Activated gamma-delta T cell treated with Interleukin-2 at 50 U/mL for 16 hours (primary cell): ENCODE results near the gene AK5.

Source experiments
- DNase-seq: peaks from one replicate; pipeline ENCODE4 v3.0.0-alpha.2; 2020

The AK5 gene

DNA sequence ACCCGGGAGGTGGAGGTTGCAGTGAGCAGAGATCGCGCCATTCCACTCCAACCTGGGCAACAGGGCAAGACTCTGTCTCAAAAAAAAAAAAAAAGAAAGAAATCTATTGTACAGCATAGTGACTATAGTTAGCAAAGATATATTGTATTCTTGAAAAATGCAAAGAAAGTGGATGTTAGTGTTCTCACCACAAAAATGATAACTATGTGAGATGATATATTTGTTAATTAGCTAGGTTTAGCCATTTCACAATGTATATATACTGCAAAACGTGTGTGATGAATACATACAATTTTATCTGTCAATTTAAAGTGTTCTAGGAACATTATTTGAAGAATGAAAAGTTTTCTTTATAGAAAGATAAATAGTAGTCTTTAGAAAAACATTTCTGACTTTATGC lies 179.9 kb downstream of the AK5 start:
- DNase-seq, result no peak

DNA sequence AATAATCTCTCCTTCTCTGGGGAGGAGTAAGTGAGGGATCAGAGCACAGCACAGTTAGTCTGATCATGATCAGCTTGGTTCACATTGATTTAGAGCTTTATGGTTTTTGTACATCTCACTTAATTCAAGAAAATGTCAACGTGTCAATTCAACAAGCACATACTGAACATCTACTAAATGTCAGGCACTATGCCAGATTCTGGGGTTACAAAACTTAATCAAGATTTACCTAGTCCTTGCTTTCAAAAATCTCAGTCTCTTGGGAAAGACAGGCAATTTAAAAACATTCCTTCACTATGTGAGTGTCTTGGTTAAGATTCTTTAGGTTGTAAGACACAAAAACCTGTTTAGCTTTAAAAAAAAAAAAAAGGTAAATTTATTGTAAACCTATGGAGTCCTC lies 181.4 kb downstream of the AK5 start:
- no peak for DNase-seq

DNA sequence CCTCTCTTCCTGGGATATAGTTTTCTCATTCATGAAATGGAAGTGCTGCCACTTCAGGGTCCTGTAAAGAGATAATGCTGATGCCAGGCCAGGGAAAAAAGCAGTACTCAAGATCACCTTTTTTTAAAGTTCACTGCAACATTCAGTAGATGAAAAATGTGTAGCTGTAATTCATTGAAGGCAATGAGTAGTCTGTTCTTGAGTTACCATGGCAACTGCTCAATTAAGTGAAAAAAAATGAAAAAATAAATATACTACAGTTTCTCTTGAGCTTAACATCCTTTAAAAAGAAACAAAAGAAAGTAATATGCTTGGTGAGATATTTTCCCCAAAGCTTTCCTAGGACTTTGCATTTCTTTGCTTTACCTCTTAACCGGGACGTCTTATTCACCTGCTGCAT lies 183.3 kb downstream of the AK5 start:
- no peak for DNase-seq

DNA sequence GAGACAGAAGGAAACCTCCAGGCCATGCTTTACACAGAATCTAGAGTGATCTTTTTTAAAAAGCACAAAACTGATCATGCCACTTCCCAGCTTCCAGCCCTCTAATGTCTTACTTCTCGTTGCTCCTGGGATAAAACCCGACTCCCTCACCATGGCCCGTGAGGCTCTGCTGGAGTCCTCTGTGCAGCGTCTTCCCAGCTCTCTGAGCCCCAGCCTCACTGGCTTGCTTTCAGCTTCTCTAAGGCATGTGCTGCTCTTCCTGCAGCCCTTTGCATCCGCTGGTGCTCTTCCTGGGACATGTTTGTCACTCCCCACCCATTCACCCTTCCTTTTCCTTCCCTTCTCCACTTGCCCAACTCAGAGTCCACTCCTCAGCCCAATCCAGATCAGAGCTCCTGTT lies 184.1 kb downstream of the AK5 start:
- no peak for DNase-seq

- DNase-seq, result no peak
Observed at GRCh38 chr1:77467021-77467595, 185.3 kb downstream of the AK5 start.

GRCh38 chr1:77467741-77468140 lies 185.9 kb downstream of the AK5 start:
- no peak for DNase-seq

DNA sequence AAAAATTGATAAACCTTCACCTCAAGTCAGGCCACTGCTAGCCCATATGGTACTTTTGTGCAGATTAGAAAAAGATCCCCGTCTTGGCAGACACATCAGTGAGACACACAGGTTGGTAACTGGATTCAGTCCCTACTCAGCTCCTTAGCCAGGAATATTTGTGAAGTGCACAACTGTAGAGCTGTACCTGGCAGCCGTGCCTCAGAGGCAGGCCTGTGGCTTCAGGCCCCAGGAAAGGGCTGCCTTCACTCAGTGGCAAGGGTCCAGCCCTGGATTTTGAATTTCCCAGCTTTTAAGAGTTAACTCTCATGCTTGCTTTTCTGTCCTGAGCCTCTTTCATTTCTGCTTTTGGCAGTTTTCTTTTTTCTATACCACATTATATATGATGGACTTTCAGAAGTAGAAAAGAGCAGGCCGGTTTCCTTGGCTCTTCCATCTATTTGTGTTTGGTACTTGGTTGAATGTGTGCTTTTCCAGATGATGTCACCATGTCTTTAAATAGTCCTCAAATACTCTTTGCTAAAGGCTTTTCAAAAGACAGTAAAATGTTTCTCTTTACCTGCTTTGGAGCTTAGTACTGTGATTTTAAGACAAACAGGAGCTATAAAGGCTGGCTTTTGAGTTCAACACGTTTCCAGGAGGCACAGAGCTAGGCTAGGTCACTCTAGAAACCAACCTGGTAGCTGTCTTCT lies 186.6 kb downstream of the AK5 start:
- DNase-seq, result no peak

DNA sequence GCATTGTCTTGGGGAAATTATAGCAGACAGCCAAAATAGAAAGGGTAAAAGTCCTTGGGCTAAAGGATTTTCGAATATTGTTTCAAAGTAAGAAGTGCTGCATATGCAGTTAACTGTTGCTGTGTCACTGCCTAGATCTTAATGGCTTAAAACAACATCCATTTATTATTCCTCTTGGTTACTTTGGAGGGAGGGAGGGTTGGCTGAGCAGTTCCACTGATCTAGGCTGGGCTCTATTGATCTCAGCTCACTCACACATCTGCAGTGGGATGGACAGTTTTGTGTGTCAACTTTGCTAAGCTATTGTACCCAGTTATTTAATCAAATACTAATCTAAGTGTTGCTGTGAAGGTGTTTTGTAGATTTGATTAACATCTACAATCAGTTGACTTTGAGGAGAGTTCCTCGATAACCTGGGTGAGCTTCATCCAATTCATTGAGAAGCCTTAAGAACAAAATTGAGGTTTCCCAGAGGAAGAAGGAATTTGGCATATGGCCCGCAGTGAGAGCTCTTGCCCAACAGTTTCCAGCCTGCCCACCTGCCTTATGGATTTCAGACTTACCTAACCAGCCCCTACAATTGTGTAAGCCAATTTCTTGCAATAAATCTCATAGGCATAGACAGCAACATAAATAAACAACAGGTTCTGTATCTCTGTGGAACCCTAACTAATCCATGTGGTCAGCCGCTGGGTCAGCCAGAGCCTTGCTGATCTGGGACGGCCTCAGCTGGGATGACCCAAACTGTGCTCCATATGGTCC lies 187.3 kb downstream of the AK5 start:
- DNase-seq, result no peak

- DNase-seq, result no peak
Observed at GRCh38 chr1:77471691-77472090, 189.9 kb downstream of the AK5 start.

GRCh38 chr1:77473690-77474089 lies 191.9 kb downstream of the AK5 start:
- DNase-seq, result no peak

DNA sequence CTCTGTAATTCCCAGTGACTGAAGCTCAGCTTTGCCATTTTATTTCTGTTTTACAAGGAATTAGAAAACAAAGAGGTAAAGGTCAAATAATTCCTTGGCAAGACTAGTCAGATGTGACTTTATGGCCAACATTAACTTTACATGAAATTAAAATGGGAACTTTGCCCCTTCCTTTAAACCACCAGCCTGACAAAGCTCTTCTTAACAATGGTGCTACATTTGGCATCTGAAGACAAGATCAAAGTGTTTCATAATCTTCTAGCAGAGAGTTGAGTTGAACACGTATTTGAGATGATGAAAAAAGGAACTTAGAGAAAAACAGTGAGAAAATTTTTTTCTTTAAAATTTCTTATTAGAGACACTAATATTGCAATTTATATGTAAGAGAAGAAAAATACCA lies 193.8 kb downstream of the AK5 start:
- no peak for DNase-seq

DNA sequence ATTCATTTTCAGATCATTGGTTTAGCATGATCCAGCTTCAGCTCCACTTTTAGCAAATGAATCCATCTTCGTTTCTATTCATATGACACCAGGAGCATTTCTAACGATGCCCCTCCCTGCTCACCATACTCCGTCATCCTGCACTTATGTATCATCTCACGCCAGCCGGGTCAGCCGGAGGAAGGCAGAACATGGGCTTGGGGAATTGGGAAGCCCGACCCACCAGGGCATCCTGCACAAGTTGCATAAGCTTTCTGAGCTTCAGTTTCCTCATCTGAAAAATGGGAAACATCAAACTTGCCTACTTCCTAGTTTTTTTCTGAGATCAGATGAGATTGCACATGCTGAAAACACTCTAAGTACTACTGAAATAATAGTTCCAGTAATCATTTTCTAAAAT lies 194.7 kb downstream of the AK5 start:
- no peak for DNase-seq

GRCh38 chr1:77484334-77484733 lies 202.5 kb downstream of the AK5 start:
- no peak for DNase-seq

DNA sequence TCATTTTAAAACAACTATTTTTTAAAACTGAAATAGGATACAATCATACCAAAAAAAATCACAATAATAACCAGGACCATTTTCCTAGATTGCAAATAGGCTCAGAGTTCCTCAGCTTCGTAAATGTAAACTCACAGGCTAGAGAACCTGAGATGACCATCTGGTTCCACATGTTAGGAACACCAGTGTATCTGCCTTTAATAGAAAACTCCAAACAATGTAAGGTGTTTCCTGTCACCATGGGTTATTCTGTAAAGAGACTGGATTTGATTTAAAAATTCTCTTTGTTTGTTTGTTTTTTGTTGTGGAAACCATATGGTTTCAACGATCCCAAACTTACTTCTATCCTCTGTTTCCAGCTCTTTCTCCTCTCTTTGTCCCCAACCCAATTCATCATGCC lies 203.1 kb downstream of the AK5 start:
- no peak for DNase-seq

- DNase-seq, result no peak
Observed at GRCh38 chr1:77487631-77488030, 205.8 kb downstream of the AK5 start.

DNA sequence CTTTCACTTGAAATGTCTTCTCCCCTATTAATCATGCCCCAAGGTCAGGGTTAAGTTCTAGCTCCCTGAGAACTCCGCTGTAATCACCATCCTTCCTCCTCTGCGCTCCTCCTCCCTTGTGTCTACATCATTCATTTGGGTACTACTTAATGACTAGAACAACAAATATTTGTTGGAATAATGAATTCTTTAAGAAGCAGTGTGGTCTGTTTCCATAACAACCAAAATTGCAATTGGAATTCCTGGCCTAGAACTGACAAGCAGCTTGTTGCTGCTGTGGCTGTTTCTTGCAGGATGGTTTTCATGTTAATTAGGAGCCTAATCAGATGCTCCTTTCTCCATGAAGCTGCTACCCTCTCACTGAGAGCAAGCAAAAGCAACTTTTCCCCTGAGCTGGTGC lies 208.1 kb downstream of the AK5 start:
- no peak for DNase-seq

GRCh38 chr1:77494026-77494425 lies 212.2 kb downstream of the AK5 start:
- no peak for DNase-seq

- DNase-seq, result no peak
Observed at GRCh38 chr1:77498918-77499317, 217.1 kb downstream of the AK5 start.

GRCh38 chr1:77499466-77499865 lies 217.6 kb downstream of the AK5 start:
- DNase-seq, result no peak

GRCh38 chr1:77504986-77505385 lies 223.2 kb downstream of the AK5 start:
- DNase-seq, result no peak

- no peak for DNase-seq
Observed at GRCh38 chr1:77506771-77507170, 225.0 kb downstream of the AK5 start.

DNA sequence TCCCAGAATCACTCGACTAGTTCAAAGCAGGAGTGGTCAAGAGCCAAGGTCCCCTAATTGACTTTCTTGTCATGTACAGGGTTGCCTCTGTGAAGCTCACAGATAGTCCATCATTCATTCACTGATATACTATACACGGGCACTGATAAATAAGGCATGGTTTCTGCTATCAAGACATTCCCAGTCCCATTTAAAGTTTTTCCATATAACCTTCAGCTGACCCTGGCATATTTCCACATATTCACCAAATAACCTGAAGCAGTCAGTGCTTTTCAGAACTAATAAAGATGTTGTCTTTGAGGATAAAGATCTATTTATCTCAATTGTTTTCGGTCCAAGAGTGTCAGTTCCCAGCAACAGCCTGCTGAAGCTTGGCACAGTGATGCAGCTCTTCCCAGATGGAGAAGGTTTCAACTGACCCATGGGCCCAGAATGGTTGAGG lies 227.3 kb downstream of the AK5 start:
- no peak for DNase-seq

- DNase-seq, result no peak
Observed at GRCh38 chr1:77509898-77510297, 228.1 kb downstream of the AK5 start.

DNA sequence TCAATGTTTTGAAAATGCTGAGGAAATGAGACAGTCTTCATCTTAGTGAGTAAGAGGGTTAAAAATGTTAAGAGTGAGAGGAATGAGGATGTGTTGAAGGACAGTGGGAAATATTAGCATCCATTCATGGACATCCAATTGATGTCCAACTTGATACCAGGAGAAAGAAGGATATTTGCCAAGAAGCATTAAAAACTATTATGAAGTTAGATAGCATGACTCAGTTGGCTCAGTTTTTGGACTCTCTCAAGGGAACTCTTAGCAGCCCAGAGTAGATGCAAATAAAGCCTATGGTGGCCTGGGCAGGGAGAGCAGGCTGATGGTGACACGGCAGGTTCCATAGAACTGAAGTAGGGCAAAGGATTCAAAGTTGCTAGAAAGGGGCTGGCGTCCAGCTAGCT lies 229.6 kb downstream of the AK5 start:
- DNase-seq, result no peak
